ENCODE measurements around the gene ALG12.
A peak's percentile ranks its signal among the peaks of the same experiment; 100 is the strongest.
"Not testable (repeated sequence)": the region's sequence is repeated elsewhere in the genome, so short reads cannot be mapped to it uniquely, and the experiment has no call there.

The ALG12 gene

GRCh38 chr22:49945042-49945794 lies 27.0 kb upstream of the ALG12 start:
- not testable (repeated sequence) for DNase-seq (ENCODE audit: low read depth in 2 of 2)

- DNase-seq (ENCODE audit: low read depth in 2 of 2): no peak
Observed at GRCh38 chr22:49944399-49944891, 26.2 kb upstream of the ALG12 start.

- no peak for DNase-seq (ENCODE audit: low read depth in 2 of 2)
Observed at GRCh38 chr22:49943771-49944398, 25.6 kb upstream of the ALG12 start.

- no peak for DNase-seq (ENCODE audit: low read depth in 2 of 2)
Observed at GRCh38 chr22:49943405-49943765, 25.1 kb upstream of the ALG12 start.

- no peak for DNase-seq (ENCODE audit: low read depth in 2 of 2)
Observed at GRCh38 chr22:49942565-49943404, 24.5 kb upstream of the ALG12 start.

GRCh38 chr22:49941507-49942316 lies 23.5 kb upstream of the ALG12 start:
- DNase-seq (ENCODE audit: low read depth in 2 of 2): no peak

- DNase-seq (ENCODE audit: low read depth in 2 of 2): no peak
Observed at GRCh38 chr22:49938565-49939136, 20.4 kb upstream of the ALG12 start.

GRCh38 chr22:49937758-49938564 lies 19.7 kb upstream of the ALG12 start:
- DNase-seq (ENCODE audit: low read depth in 2 of 2): no peak

GRCh38 chr22:49936973-49937757 lies 18.9 kb upstream of the ALG12 start:
- DNase-seq (ENCODE audit: low read depth in 2 of 2): no peak

GRCh38 chr22:49936018-49936972 lies 18.1 kb upstream of the ALG12 start:
- DNase-seq (ENCODE audit: low read depth in 2 of 2): peak; percentile 97

GRCh38 chr22:49935561-49935960 lies 17.3 kb upstream of the ALG12 start:
- DNase-seq (ENCODE audit: low read depth in 2 of 2): peak in 1 of 2 donors; percentile 31

GRCh38 chr22:49934891-49935557 lies 16.8 kb upstream of the ALG12 start:
- peak; percentile 85 for DNase-seq (ENCODE audit: low read depth in 2 of 2)

GRCh38 chr22:49934160-49934890 lies 16.1 kb upstream of the ALG12 start:
- DNase-seq (ENCODE audit: low read depth in 2 of 2): no peak

GRCh38 chr22:49933236-49934159 lies 15.3 kb upstream of the ALG12 start:
- DNase-seq (ENCODE audit: low read depth in 2 of 2): no peak

- DNase-seq (ENCODE audit: low read depth in 2 of 2): no peak
Observed at GRCh38 chr22:49930596-49931412, 12.6 kb upstream of the ALG12 start.
